HG03521 (cell line): ENCODE data around the gene ARHGEF38.

ENCODE experiments used
- ATAC-seq: cut with Tn5 transposase; IDR thresholded peaks from one replicate; pipeline ENCODE4 v1.9.1; 2021; ENCODE audit warnings: mild to moderate bottlenecking, moderate library complexity; ENCODE audit not compliant: unreplicated experiment

ARHGEF38 gene

DNA sequence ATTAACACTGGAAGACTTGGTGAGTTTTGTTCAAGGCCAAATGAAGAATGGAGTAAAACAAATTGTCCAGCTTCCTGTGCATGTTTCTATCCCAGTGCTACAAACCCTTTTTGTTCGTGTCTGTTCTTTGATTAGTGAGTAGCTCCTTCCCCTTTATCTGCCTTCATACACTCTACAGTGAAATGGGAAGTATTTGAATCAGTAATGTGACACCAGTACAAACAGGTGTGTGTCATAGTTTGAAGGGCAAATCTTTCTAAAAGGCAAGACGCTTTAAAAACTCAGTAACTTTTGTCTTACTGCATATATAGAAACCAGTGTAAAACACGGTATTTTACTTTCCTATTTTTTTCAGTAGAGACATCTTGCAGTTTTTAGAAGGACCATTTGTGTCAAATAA is 5.9 kb downstream of the ARHGEF38 start:
- ATAC-seq, result no peak

DNA sequence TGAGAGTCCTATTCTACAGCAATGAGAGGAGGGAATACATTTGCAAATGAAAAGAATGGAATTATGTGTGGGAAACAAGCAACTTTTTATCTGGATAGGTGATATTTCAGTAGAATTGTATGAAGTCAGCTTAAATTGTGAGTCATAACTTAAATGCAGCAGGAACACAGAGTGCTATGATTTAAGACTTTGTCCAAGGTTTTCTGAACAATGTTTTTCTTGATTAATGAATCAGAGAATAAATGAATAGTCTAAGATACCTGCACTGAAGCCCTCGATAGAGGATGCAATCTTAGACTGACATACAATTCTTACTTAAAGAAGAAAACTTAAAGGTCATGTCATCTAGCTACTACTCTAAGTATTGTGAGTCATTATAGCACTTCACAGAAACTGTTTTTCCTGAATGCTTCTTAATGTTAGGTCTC is 8.0 kb downstream of the ARHGEF38 start:
- no peak for ATAC-seq

DNA sequence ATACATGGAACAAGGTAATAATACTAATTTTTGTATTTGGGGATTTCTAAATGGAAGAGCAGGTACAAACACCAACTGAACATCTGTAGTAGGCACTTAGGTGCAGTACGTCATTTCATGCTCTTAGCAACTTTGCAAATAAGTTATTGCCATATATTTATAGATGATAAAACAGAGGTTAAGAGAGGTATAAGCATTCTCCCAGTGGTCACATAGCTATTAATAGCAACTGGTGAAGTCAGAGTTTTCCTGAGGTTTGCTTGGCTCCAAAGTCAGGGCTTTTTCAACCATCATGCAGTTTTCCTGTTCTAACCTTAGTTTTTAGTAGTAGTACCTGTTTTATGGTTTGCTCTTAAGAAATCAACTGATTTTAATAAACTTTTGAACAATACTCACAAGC is 10.9 kb downstream of the ARHGEF38 start:
- no peak for ATAC-seq

DNA sequence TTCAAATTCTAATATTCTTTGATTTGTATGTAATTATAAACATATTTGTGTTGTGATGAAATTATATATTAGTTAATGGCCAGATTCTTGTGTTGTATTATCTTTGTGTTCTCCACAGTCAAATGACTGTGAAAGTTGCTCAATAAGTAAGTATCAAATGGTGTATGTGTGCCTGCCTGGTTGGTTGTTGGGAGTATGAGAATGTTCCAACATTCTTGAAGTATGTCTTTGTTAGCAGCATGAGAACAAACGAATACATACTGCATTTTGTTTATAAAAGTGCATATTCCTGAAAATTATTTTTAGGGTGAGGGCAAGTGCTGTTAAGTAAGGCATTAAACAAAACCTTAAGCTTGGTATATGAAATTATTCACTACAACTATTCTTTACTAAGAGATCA is 16.2 kb downstream of the ARHGEF38 start:
- ATAC-seq, result no peak

DNA sequence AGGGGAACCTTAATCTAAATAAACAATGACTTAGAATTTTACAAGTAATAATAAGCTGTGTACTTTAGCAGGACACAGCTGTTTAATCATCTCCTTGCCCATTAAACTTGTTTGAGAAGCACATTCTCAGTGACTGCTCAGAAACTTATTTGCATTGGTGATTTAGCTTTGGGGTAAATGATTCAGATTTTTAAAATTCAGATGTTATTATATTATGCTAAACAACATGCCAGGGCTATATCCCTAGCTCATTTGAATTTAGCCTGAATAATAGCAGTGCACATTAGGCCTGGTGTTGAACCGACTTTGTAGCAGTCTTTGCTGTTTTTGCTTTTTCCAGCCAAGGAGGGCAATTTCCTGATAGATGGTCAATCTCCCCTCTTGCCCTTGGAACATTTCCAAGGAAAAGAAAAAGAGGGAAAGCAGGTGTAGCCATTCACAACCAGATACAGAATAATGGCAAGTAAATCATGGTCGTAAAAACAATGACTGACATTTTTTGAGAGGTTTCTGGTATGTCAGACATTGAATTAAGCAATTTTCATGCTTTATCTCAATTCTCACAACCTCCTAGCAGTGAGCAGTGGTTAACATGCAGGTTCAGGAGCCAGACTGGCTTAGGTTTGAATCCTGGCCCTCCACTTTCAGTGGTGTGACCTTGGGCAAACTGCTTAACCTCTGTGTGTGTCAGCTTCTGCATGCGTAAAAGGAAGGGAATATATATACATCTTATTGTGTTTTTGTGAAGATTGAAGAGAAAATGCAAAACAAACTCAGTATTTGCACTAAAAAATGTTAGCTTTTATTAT is 16.8 kb downstream of the ARHGEF38 start:
- ATAC-seq, result no peak

DNA sequence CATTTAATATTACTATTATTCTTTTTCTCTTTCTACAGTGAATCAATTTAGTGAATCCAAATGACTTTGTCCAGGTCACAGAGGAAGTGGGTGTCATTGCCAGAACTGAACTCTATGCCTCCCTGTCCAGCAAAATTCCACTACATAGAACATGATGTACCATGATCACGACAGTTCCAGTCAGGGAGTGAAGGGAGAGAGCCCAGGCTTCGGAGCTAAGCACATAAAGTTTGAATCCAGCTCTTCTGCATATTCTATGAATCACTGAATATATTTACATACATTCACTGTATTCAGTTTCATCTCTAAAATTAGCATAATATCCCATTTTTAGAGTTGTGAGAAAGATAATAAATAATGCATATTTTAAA is 17.4 kb downstream of the ARHGEF38 start:
- no peak for ATAC-seq

DNA sequence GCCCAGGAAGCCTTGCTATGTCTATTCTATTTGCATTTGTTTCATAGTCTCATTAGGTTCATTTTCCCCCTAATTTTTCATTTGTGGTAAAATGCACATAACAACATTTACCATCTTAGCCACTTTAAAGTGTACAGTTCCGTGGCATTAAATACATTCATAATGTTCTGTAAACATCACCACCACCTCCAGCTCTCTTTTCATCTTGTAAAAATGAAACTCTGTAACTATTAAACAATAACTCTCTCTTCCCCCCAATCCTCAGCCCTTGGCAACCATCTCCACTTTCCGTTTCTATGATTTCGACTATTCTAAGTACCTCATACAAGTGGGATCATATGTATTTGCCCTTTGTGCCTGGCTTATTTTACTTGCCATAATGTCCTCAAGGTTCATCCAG is 19.9 kb downstream of the ARHGEF38 start:
- no peak for ATAC-seq

DNA sequence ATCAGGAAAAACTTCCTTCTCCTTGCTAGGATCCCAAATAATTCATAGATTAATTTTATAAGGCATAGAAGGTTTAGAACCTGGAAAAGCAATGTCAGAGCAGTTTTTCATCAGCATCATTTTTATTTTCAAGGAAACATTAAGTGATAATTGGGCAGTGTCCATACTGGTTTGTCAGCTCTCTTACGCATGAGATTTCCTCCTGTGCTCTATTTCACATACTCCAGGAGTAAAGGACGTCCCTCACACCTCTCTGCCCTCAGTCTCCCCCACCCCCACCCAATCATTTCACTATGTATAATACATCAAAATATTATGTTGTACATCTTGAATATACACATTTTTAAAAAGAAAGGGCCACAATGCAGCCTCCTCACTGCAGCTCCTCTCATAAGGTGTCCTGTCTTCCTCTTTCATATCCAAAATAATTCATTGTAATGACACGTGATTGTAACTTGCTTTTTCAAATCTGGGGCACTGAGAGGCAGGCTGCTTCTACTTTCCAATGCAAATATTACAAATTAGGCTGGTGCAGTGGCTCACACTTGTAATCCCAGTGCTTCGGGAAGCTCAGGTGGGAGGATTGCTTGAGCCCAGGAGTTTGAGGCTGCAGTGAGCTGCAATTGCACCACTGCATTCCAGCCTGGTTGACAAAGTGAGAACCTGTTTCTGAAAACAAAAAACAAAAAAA is 34.4 kb downstream of the ARHGEF38 start:
- no peak for ATAC-seq

DNA sequence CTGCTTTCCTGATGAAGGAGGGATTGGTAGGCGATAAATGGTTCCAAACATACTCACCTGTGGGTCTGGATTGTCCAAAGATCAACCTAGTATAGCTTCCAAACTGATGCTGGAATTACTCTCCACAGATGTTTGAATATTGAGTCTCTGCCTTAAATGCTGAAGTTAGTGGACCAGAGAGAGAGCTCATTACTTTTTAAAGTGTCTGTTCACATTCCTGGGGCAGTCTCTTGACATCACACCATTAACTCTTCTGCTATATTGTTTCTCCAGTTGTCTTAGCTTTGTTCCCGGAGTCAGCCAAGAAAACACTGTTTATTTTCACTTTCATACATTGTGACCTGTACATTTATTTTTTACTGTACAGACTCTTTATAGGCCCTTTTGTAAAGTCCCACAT is 35.4 kb downstream of the ARHGEF38 start:
- ATAC-seq, result no peak

DNA sequence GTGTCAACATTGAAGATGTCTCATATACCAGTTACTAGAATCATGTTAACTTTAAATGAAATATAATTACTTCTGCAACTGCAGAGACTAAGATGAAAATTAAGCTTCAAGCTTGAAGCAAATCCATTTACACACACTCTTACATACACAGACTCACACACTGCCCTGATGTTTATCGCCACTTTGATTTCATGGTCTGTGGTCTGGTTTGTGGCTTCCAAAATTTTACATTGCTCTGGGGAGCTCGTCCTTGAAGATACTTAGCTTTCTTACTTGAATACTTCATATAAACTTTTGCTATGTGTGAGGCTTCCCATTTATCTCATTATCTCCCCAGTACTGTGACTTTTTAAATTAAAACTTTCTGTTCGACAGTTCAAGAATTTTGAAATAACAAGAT is 35.8 kb downstream of the ARHGEF38 start:
- ATAC-seq, result no peak

DNA sequence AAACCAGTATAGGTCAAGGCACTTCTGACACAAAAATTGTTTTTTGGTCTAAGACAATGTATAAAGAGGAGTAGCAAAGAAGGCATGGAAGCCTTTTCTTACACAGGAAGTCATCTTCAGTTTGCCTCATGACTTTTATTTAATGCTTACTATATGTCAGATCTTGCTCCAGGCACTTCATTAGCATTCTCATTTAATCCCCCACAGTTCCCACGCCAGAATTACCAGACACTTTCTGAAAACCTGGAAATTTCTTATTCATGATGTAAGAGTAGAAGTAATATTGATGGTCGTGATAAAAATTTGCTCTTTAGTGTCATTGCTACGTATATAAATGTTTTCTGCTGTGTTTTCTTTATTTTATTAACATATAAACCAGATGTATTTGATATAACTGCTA is 39.2 kb downstream of the ARHGEF38 start:
- no peak for ATAC-seq

DNA sequence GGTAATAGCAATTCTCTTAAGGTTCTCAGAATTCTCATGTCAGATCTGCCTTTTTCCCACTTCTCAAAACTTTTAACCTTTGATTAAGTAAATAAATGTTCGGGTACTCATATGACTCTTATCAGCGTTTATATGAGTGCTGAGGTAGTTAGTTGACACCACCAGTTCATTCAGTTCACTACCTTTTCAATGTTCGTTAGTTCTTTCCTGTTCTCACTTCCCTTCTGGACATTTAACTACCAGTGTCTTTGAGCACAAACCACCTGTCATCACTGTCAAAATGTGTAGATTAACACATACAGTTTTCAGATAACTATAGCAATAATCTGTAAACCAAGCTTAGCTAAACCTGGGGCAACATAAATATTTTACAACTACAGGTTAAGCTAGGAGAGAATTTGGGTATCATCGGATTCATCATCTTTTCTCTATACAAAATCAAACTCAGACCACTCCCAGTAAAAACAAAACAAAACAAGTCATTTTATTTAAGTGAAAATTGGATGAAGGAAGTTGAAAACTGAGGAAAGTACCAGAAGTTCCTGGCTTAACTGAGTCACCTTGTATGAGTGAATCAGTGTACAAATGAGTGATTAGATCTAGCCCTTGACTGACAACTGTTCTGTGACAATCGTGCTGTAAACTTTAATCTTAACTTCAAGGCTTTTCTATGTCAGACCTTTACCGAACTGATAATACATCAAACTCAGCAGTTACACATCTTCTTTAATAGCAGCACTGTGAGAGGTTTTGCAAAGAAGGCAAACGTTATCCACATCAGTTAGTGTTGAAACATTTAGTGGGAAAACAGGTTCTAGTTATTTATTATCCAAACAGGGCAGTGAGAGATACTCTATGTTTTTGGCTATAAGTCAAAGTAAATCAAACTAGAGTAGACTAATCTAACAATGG is 41.9 kb downstream of the ARHGEF38 start:
- ATAC-seq, result peak; percentile 84

DNA sequence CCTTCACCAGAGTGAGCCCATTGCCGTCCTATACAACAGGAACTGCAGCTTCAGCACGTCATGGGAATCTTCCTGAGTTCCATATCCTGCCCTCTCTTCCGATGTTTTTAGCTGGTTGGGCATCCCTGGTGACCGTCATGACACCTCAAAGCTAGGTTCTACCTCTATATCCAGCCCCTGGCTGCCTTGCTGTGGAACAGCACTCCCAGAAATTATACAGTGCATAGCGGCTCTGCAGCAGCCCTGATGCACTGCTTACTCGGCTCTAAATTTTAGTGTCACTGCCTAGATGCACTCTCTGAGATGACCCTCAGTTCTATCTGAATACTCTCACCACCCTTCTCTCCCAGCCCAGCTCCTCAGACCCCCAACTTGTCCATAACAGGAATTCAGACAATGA is 44.3 kb downstream of the ARHGEF38 start:
- ATAC-seq, result no peak

DNA sequence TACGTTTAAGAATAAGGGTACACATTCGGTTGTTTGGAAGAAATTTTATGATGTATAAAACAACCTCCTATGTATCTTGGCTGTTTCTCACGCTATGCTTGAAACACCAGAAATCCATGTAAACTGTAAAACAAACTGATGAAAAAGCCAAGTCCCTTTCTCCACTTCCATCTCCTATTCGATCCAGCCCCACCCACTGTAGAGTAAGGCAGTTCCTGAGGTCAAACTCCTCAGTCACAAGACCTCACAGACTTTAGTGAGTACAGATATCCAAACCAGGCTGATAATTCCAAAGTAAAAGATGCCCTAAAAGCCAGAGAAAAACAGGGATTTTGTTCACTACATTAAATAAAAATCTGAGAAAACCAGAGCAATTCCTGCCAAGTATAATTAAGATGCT is 45.6 kb downstream of the ARHGEF38 start:
- ATAC-seq, result no peak

DNA sequence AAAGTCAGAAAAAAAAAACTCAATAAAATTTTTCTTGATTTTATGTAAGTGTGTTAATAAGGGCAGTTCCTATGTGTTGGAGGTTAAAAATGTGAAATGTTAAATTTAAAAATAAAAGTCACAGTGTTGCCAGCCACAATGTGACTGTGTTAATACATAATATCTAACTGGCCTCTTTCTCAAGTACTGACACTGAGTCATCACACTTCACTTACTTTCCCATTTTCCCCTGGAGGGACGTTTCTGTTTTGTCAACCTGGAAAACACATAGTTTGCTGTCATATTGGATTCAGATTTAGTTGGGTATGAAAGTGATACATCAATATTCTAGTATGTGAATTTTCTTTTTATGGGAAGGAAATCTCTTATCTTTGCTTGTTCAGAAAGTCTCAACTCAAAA is 46.4 kb downstream of the ARHGEF38 start:
- no peak for ATAC-seq

DNA sequence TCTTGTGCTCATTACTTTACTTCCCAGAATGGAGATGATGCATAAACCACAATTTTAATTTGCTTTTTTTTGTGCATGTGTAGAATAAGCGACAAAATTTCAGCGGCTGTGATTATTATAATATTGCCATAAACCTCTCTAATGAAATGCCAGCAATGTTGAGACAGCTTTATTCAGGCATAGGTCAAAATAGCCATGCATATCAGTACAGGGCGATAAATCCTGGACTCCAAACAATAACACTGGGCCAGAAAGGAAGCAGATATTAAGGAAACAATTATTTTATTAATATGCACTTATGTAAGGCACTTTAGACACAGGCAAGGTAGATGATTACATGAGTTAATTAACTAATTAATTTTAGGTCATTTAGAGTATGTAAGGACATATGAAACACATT is 47.1 kb downstream of the ARHGEF38 start:
- ATAC-seq, result no peak

DNA sequence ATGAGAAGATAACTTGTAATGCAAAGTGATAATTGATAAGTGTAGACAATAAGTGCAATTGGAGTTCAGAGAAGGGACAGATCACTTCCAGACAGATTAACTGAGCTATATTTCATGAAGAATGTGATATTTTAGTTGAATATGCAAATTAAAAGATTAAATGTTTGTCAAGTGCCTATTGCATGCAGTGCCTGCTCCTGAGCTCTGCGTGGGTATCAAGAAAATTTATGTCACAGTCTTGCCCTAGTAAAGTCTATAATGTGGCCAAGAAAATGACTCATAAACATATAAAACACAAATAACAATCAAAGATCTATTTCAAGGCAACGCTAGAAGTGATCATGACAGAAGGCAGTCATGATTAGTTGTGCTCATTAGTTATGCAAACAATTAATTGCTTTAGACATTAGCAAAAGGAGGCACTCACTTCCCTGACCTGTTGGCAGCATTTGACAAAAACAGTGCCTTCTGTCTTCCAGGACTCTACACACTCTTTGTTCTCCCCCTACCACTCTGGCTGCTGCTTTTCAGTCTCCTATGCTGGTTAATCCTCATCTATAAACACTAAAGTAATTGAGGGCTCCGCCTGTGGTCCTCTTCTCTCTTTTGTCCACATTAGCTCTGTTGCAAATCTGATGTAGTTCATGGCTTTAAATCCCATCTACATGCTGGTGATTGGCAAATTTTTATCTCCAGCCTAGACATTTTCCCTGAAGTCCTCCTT is 47.7 kb downstream of the ARHGEF38 start:
- no peak for ATAC-seq

DNA sequence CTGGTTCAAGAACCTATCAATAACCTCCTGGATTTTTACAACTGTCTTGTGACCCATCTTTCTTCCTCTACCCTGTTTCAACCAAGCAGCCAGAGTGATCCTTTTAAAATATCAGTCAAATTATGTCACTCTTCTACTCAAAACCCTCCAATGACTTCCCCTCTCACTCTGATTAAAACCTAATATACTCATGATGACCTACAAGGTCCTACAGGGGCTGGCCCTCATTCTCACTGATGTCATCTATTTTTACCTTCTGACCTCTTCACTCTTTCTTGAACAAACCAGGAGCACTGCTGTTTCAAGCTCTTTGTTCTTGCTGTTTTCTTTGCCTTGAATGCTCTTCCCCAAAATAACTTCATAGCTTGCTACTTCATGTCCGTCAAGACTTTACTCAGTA is 48.5 kb downstream of the ARHGEF38 start:
- no peak for ATAC-seq

DNA sequence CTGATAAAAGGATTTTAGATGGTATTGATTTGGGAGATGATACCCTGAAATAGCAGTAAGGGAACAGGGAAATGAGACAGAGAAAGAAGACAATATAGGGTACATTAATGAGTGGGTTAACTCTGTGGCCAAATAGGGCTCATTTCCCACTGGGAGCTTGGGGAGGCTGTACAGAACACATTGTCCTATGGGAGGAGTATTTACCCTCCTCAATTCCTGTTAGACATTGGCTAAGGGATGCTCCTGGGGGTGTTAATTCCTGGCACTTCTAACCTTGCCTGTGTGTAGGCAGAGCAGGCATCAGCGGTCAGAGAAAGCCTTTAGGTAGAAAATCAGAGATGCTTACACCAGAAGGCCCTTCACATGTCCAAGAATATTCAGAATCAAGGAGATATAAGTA is 49.0 kb downstream of the ARHGEF38 start:
- ATAC-seq, result no peak

DNA sequence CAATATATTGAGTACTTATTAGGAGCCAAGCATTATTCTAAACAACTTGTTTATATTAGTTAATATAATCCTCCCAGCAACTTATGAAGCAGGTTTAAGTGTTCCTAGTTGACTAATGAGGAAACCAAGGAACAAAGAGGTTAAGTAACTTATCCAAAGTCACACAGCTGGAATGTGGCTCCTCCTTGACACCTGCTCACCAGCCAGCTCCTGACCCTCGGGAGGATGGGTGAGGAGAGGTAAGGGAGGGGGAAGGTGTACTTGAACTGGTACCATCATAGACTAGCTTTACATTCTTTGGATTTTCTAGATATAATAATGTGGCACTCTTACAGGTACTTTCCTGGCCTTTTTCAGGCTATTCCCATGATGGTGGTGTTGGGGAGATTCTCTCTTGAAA is 50.7 kb downstream of the ARHGEF38 start:
- no peak for ATAC-seq

DNA sequence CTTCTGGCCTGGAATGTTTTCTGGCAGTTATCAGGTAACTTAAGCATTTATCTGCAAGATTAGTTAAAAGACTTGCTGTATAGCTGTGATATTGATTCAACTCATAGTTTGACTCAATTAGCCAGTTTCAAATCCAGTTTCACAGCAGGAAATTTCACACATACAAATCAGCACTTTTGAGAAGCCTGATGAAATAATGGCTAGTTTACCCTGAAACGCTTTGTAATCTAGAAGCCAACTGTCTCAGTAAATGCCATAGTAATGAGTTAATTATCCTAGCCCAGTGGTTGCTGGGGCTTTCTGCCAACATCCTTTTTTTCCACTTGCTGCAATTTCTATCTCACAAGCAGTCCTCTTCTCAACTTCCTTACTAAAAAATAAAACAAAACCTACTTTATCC is 53.1 kb downstream of the ARHGEF38 start:
- no peak for ATAC-seq
